HUES64 (cell line): Measurements from ENCODE around the gene ACER3.

Experiments used
- H3K27ac ChIP-seq: 2 replicates; pipeline ENCODE4 v1.7.0; 2013; ENCODE audit warnings: low read depth, low read length, inconsistent platforms
- H3K27me3 ChIP-seq: 2 replicates; pipeline ENCODE4 v1.6.1; 2013; ENCODE audit warnings: mild to moderate bottlenecking, low read length; ENCODE audit not compliant: insufficient read depth
- H3K36me3 ChIP-seq: 2 replicates; pipeline ENCODE4 v1.6.1; 2013; ENCODE audit warnings: mild to moderate bottlenecking, low read length; ENCODE audit not compliant: insufficient read depth
- H3K4me1 ChIP-seq: 2 replicates; pipeline ENCODE4 v1.6.1; 2013; ENCODE audit warnings: mild to moderate bottlenecking, low read length, moderate library complexity; ENCODE audit not compliant: insufficient read depth
- H3K4me3 ChIP-seq: 2 replicates; pipeline ENCODE4 v1.5.1; 2013; ENCODE audit warnings: mild to moderate bottlenecking, low read length, moderate library complexity
- H3K9ac ChIP-seq: 2 replicates; pipeline ENCODE4 v1.6.1; 2013; ENCODE audit warnings: mild to moderate bottlenecking, low read depth, low read length
- H3K9me3 ChIP-seq: 2 replicates; pipeline ENCODE4 v1.6.1; 2013; ENCODE audit warnings: low read depth, low read length; ENCODE audit not compliant: insufficient read depth
- WGBS: fragments of 150-250, 120-280 bp; methylation state at CpG from one replicate; pipeline ENCODE4 v1.1.7; 2013; ENCODE audit warnings: missing lambda C conversion rate; 5-methylcytosine and 5-hydroxymethylcytosine counted together

ACER3 gene

DNA sequence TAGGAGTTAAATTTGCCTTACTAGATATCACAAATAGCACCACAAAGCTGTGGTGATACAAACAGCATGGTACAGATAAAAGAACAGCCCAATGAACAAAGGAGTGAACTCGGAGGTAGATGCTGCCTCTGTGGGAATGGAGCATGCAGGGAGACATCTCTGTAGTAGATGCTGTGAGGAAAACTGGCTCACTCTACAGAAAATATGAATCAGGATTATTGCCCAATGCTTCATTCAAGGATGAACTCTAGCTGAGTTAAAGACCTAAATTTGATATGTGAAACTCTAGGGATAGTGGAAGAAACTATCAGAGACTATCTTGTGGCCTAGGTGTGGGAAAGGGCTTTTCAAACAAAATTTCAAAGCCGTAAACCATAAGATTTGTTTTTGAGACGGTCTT lies 190.8 kb downstream of the ACER3 start:
- no peaks in the 10 kb centered on the region for H3K36me3 ChIP-seq
- no peak overlapping the region for H3K9ac ChIP-seq
- peaks cover under 1% of the 10 kb centered on the region; the same call in 1 of the 2 replicates for H3K27me3 ChIP-seq
- H3K9me3 ChIP-seq = no peaks in the 10 kb centered on the region
- H3K27ac ChIP-seq = no peak overlapping the region
- no peak overlapping the region for H3K4me3 ChIP-seq
- H3K4me1 ChIP-seq = no peaks in the 10 kb centered on the region
- WGBS = 96% methylated on average over 3 of the region's 3 CpGs

DNA sequence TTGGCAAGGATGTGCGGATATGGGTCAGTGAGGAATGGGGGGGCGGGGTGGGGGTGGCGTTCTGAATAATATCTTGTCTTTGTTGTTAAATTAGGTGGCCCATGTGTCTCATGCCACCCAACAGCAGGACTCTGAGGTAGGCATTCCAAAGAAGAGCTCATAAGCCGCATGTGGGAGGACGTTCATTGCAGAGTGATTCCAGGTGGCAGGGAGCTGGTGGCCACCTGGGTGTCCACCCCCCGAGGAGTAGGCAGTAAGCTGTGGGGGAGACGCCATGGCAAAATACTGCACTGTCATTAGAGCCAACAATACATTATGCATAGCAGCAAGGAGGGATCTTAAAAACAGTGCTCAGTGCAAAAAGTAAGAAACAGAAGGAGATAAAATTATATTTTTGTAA lies 191.8 kb downstream of the ACER3 start:
- H3K9me3 ChIP-seq = no peaks in the 10 kb centered on the region
- 87% methylated on average over 6 of the region's 7 CpGs for WGBS

DNA sequence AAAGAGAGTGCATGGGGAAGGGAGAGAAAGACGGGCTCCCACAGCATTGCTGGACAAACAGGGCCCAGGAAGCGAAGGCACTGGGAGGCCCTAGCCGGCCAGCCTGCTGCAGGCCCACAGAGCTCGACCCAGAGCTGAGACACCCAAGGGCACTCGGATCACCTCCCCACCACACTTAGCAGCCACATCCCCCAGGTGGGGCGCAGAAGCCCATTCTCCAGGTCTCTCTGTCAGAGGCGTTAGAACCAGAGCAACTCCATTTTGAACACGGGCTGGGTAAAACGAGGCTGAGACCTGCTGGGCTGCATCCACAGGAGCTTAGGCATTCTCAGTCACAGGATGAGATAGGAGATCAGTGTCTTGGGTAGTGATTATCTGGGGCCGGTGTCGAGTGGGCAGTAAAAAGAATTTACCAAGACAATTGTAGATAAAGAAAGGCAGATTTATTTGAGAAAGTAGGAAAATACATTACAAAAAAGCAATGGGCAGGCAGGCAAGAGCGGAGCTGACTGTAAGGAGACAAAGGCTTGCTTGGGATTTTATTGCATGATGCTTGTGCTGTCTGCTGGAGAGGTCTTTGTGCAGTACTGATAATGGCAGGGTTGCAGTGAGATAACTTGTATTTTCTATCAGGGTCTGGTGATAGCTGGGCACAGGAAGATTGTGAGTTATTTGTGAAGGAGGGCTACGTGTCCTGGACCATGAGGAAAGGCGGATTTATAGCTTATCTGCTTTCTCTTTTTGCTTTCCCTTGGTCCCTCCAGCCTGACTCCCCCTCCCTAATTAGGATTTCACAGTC lies 192.7 kb downstream of the ACER3 start:
- Histone ChIP-seq H3K4me3 (no peak overlapping the region), H3K36me3 (no peaks in the 10 kb centered on the region), H3K4me1 (no peaks in the 10 kb centered on the region), H3K9ac (no peak overlapping the region), H3K27ac (no peak overlapping the region), H3K9me3 (no peaks in the 10 kb centered on the region), H3K27me3 (no peaks in the 10 kb centered on the region)
- WGBS = 80% methylated on average over 14 of the region's 14 CpGs

More for the DNA sequence above, 191.8 kb downstream of the ACER3 start:
- Histone ChIP-seq H3K9ac (no peak overlapping the region), H3K27ac (no peak overlapping the region), H3K36me3 (no peaks in the 10 kb centered on the region), H3K27me3 (no peaks in the 10 kb centered on the region), H3K4me1 (no peaks in the 10 kb centered on the region), H3K4me3 (no peak overlapping the region)

DNA sequence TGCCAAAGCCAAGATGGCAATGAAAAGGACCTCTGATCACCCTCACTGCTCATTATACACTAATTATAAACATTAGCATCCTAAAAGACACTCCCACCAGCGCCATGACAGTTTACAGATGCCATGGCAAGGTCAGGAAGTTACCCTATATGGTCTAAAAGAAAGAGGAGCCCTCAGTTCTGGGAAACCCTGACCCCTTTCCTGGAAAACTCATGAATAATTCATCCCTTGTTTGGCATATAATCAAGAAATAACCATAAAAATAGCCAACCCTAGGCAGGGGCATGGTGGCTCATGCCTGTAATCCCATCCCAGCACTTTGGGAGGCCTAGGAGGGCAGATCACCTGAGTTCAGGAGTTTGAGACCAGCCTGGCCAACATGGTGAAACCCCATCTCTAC lies 193.4 kb downstream of the ACER3 start:
- no peaks in the 10 kb centered on the region for H3K36me3 ChIP-seq
- H3K27ac ChIP-seq = no peak overlapping the region
- WGBS = 84% methylated on average over 1 of the region's 1 CpG
- no peaks in the 10 kb centered on the region for H3K4me1 ChIP-seq
- no peak overlapping the region for H3K4me3 ChIP-seq
- H3K9ac ChIP-seq = no peak overlapping the region
- no peaks in the 10 kb centered on the region for H3K9me3 ChIP-seq
- H3K27me3 ChIP-seq = no peaks in the 10 kb centered on the region

DNA sequence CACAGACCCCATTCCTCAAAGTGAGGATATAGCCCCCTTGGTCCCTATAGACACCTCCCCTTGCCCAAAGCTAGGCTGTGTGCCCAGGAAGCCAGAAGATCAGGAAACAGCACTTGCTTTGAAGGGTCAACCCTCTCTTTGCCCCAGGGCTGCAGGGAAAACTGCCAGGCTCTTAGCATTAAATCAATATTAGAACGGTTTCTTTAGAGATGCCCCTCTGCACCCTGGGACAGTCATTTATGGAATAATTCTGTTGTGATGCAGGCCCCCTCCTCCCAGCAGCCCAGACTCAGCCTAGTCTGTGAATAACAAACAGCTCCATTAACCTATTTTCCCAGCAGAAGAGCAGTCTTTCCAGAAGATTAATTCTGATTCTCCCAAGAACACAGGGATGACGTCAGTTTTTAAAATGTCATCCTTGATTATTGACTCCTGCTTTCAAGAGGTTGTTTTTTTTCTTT lies 194.4 kb downstream of the ACER3 start:
- 91% methylated on average over 2 of the region's 2 CpGs for WGBS
- no peak overlapping the region for H3K9ac ChIP-seq

DNA sequence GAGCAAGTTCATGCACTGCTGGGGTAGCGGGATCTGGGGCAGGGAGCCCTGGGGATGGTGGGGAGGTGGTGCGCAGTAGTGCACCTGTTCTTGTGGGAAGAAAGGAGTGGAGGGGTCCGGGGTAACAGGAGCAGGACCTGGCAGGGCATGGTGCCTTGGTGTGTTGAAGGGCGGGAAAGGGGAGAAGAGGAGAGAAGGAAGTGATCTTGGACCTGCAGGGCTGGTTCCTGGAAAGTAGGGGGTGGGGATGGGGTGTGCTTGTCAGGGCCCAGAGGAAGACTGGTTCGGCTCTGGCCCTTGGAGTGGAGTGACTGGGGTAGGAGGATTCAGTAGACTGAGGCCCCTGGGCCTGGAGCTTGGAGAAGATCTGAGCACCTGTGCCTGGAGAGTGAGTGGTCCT lies 195.2 kb downstream of the ACER3 start:
- Histone ChIP-seq H3K27ac (no peak overlapping the region), H3K9me3 (no peaks in the 10 kb centered on the region), H3K9ac (no peak overlapping the region), H3K36me3 (no peaks in the 10 kb centered on the region), H3K4me3 (no peak overlapping the region), H3K4me1 (no peaks in the 10 kb centered on the region; the same call in 1 of the 2 replicates), H3K27me3 (no peaks in the 10 kb centered on the region)
- 93% methylated on average over 5 of the region's 5 CpGs for WGBS

More for the DNA sequence above, 194.4 kb downstream of the ACER3 start:
- no peaks in the 10 kb centered on the region for H3K9me3 ChIP-seq
- H3K4me1 ChIP-seq = no peaks in the 10 kb centered on the region; the same call in 1 of the 2 replicates
- no peaks in the 10 kb centered on the region for H3K36me3 ChIP-seq
- no peak overlapping the region for H3K27ac ChIP-seq
- H3K4me3 ChIP-seq = no peak overlapping the region
- H3K27me3 ChIP-seq = no peaks in the 10 kb centered on the region

DNA sequence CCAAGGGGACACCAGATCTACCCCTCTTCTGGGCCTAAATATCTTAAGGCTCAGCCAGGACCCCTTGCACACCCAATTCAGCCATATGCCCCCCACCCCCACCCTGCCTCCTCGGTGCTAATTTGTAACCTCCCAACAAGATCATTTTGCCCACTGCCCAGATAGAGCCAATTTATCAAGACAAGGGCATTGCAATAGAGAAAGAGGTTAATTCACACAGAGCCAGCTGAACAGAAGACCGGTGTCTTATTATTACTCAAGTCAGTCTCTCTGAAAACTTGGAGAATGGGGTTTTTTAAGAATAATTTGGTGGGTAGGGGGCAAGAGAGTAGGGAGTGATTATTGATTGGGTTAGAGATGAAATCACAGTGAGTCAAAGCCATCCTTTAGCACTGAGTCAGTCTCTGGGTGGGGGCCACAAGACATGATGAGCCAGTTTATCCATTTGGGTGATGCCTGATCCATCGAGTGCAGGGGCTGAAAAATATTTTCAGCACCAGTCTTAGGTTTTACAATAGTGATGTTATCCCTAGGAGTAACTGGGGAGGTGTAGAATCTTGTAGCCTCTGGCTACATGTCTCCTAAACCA lies 196.2 kb downstream of the ACER3 start:
- H3K36me3 ChIP-seq = no peaks in the 10 kb centered on the region
- no peak overlapping the region for H3K4me3 ChIP-seq
- H3K27ac ChIP-seq = no peak overlapping the region
- H3K27me3 ChIP-seq = no peaks in the 10 kb centered on the region
- WGBS = 79% methylated on average over 3 of the region's 3 CpGs
- H3K9me3 ChIP-seq = no peaks in the 10 kb centered on the region
- H3K4me1 ChIP-seq = no peaks in the 10 kb centered on the region; the same call in 1 of the 2 replicates
- H3K9ac ChIP-seq = no peak overlapping the region

DNA sequence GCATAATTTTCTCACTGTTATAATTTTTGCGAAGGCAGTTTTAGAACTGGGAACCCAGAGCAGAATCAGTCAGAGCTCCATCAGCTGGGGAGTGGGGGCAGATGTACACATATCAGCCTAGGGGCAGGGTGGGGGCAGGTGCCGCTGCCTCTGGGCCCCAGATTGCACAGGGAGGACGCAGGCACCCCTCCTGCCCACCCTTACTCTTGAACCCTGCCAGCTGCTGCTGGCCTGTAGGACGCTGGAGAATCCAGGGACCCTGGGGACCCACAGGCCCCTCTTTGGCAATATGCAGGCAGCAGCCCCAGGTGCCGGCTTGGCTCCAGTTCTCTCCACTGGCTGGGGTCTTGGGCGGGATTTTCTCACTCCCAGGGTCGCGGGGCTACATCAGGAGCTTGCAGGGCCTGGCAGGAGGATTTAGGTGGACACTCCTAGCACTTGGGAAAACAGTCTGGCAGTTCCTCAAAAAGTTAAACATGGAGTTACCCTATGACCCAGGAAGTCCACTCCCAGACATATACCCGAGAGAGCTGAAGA lies 197.3 kb downstream of the ACER3 start:
- WGBS = 90% methylated on average over 9 of the region's 9 CpGs
- H3K27me3 ChIP-seq = no peaks in the 10 kb centered on the region
- no peaks in the 10 kb centered on the region for H3K36me3 ChIP-seq
- no peak overlapping the region for H3K27ac ChIP-seq
- no peaks in the 10 kb centered on the region for H3K9me3 ChIP-seq
- no peaks in the 10 kb centered on the region; the same call in 1 of the 2 replicates for H3K4me1 ChIP-seq
- H3K9ac ChIP-seq = no peak overlapping the region
- no peak overlapping the region for H3K4me3 ChIP-seq

DNA sequence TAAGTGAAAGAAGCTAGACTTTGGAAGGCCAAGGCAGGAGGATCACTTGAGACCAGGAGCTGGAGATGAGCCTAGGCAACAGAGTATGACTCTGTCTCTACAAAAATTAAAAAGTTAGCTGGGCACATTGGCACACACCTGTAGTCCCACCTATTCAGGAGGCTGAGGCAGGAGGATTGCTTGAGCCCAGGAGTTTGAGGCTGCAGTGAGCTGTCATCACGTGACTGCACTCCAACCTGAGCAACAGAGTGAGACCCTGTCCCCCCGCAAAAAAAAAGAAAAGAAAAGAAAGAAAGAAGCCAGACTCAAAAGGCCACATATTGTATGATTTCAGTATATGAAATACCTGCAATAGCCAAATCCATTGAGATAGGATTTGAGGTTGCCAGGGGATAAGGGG lies 198.2 kb downstream of the ACER3 start:
- Histone ChIP-seq H3K9me3 (no peaks in the 10 kb centered on the region), H3K4me1 (no peaks in the 10 kb centered on the region; the same call in 1 of the 2 replicates), H3K27me3 (0 out of 2 replicates have a peak, but pooled peaks cover 2% of the 10 kb centered on the region), H3K9ac (no peak overlapping the region), H3K36me3 (no peaks in the 10 kb centered on the region), H3K27ac (no peak overlapping the region), H3K4me3 (no peak overlapping the region)
- WGBS = 94% methylated on average over 2 of the region's 2 CpGs

DNA sequence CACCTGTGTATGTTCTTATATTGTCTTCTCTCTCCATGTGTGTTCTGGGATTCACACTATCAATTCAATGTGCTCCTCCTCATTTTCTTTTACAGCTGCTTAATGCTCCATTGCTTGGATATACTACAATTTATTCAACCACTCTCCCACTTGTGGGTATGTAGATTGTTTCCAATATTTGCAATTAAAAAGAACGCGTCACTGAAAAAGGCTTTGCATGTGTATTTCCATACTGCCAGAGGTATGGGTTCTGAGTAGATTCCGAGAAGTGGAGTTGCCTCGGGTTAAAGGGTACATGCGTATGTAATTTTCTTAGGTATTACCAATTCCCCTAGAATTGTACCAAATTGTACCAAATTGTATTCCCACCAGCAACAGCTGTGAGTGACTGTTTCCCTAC lies 199.1 kb downstream of the ACER3 start:
- Histone ChIP-seq H3K4me1 (no peaks in the 10 kb centered on the region; the same call in 1 of the 2 replicates), H3K27me3 (peaks cover 11% of the 10 kb centered on the region), H3K27ac (no peak overlapping the region), H3K9me3 (no peaks in the 10 kb centered on the region), H3K4me3 (no peak overlapping the region), H3K9ac (no peak overlapping the region), H3K36me3 (no peaks in the 10 kb centered on the region)
- WGBS = 86% methylated on average over 5 of the region's 5 CpGs

DNA sequence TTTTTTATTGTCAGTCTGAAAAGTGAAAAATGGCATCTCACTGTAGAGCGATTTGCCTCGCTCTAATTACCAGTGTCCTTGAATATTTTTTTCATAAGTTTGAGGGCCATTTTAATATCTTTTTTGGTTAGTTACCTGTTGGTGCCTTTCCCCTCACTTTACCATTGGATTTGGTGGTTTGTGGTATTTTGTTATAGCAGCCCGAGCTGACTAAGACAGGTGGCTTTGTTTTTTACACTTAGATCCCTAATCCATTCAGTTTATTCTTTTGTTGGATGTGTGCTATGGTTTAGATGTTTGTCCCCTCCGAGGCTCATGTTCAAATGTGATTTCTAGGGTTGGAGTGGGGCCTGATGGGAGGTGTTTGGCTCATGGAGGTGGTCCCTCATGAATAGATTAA lies 199.5 kb downstream of the ACER3 start:
- WGBS = 83% methylated on average over 3 of the region's 4 CpGs
- H3K9ac ChIP-seq = no peak overlapping the region

More for the DNA sequence above, 199.5 kb downstream of the ACER3 start:
- no peaks in the 10 kb centered on the region for H3K36me3 ChIP-seq
- H3K27me3 ChIP-seq = peaks cover 16% of the 10 kb centered on the region
- no peak overlapping the region for H3K4me3 ChIP-seq
- H3K4me1 ChIP-seq = no peaks in the 10 kb centered on the region; the same call in 1 of the 2 replicates
- H3K27ac ChIP-seq = no peak overlapping the region
- H3K9me3 ChIP-seq = no peaks in the 10 kb centered on the region
